GM12878 (cell line): Measurements from ENCODE around the gene WDR17. TPM values are rescaled to one million over a fixed set of nuclear protein-coding genes. Genes with fewer than 3 reads are reported as not detected.

Source experiments
- ATF2 ChIP-seq: IDR thresholded peaks from 2 replicates; pipeline ENCODE4 v1.6.1; 2012; ENCODE audit warnings: low read length, inconsistent platforms
- ATF7 ChIP-seq: fragments of 450-650 bp; IDR thresholded peaks from 2 replicates; pipeline ENCODE4 v1.6.1; 2016; ENCODE audit warnings: low read depth, mild to moderate bottlenecking
- BCL11A ChIP-seq: IDR thresholded peaks from 2 replicates; pipeline ENCODE4 v1.6.1; 2011; ENCODE audit warnings: low read depth, low read length
- BHLHE40 ChIP-seq, 2 experiments: fragments of 450-650 bp in 1 of 2; IDR thresholded peaks; 2 replicates each; pipeline ENCODE4 v1.6.1; 2011 to 2017; ENCODE audit warnings: low read depth in 2 of 2, borderline replicate concordance in 1 of 2, improper control_type of control experiment in 1 of 2, low read length in 1 of 2, mild to moderate bottlenecking in 1 of 2
- BRCA1 ChIP-seq: IDR thresholded peaks from 2 replicates; pipeline ENCODE4 v1.6.1; 2011; ENCODE audit warnings: low read depth, low read length, improper control_type of control experiment
- CREM ChIP-seq: IDR thresholded peaks from 2 replicates; pipeline ENCODE4 v1.6.1; 2014; ENCODE audit warnings: antibody characterized with exemption, low read depth
- CTCF ChIP-seq, 3 experiments: IDR thresholded peaks in 2 of 3; conservative IDR thresholded peaks in 1 of 3; 2 replicates each; pipeline ENCODE4 v1.5.1; 2011; ENCODE audit warnings: low read depth in 3 of 3, low read length in 3 of 3, mild to moderate bottlenecking in 3 of 3, control low read depth in 2 of 3, moderate library complexity in 2 of 3, inconsistent platforms in 1 of 3, mixed read lengths in 1 of 3; ENCODE audit not compliant: control insufficient read depth in 2 of 3, insufficient read depth in 1 of 3; ENCODE audit errors: extremely low read depth in 1 of 3
- CUX1 ChIP-seq: IDR thresholded peaks from 2 replicates; pipeline ENCODE4 v1.6.1; 2012; ENCODE audit warnings: improper control_type of control experiment, low read depth, low read length; ENCODE audit not compliant: insufficient replicate concordance
- DPF2 ChIP-seq: fragments of 450-650 bp; IDR thresholded peaks from 2 replicates; pipeline ENCODE4 v1.6.1; 2017; ENCODE audit warnings: mild to moderate bottlenecking
- IKZF2 ChIP-seq, 2 experiments: fragments of 450-650 bp; IDR thresholded peaks; 2 replicates each; pipeline ENCODE4 v1.6.1; 2017; ENCODE audit warnings: mild to moderate bottlenecking in 2 of 2, moderate library complexity in 2 of 2
- MEF2B ChIP-seq: fragments of 450-650 bp; IDR thresholded peaks from 2 replicates; pipeline ENCODE4 v1.6.1; 2018; ENCODE audit warnings: mild to moderate bottlenecking, moderate library complexity; ENCODE audit not compliant: partially characterized antibody, poor library complexity, severe bottlenecking
- NFIC ChIP-seq: IDR thresholded peaks from 2 replicates; pipeline ENCODE4 v1.6.1; 2012; ENCODE audit warnings: low read depth, mild to moderate bottlenecking, inconsistent platforms, low read length, moderate library complexity
- PAX5 ChIP-seq: IDR thresholded peaks from 2 replicates; pipeline ENCODE4 v1.6.1; 2011; ENCODE audit warnings: low read depth, low read length, borderline replicate concordance
- PML ChIP-seq: IDR thresholded peaks from 2 replicates; pipeline ENCODE4 v1.6.1; 2012; ENCODE audit warnings: low read length, inconsistent platforms
- RAD21 ChIP-seq: IDR thresholded peaks from 2 replicates; pipeline ENCODE4 v1.6.1; 2011; ENCODE audit warnings: mild to moderate bottlenecking, low read depth, low read length, moderate library complexity; ENCODE audit not compliant: insufficient read depth
- RB1 ChIP-seq: fragments of 450-650 bp; formaldehyde crosslinking; IDR thresholded peaks from 2 replicates; pipeline ENCODE4 v1.6.1; 2017; ENCODE audit warnings: mild to moderate bottlenecking, borderline replicate concordance
- SMAD1 ChIP-seq: fragments of 450-650 bp; IDR thresholded peaks from 2 replicates; pipeline ENCODE4 v1.6.1; 2018; ENCODE audit warnings: mild to moderate bottlenecking, low read depth; ENCODE audit not compliant: partially characterized antibody
- WRNIP1 ChIP-seq: IDR thresholded peaks from 2 replicates; pipeline ENCODE4 v1.6.1; 2011; ENCODE audit warnings: low read depth, low read length, improper control_type of control experiment, borderline replicate concordance
- ZNF384 ChIP-seq: IDR thresholded peaks from 2 replicates; pipeline ENCODE4 v1.6.1; 2012; ENCODE audit warnings: low read depth, mild to moderate bottlenecking, low read length, improper control_type of control experiment, borderline replicate concordance
- polyA plus RNA-seq, 11 experiments: library from polyadenylated mRNA; depleted of rRNA in 4 of 11; unstranded in 6 of 11; stranded (reverse) in 5 of 11; fragments of >200 nt; fragmentation: Nextera tagmentation in 4 of 11; fragmentation: Illumina TruSeq in 1 of 11; extraction: Ambion mirVana in 4 of 11; extraction: Trizol in 1 of 11; gene quantifications; 1 replicate in 1 of 11; 2 replicates in 10 of 11; pipeline versions ENCODE4 v1.2.1 to v1.2.3, GENCODE V29; 2011 to 2016; ENCODE audit warnings: inconsistent platforms in 2 of 11, missing spikeins in 2 of 11, low read depth in 1 of 11
- total RNA-seq, 4 experiments: library from RNA; depleted of rRNA in 3 of 4; stranded (reverse); fragments of >200 nt in 3 of 4; fragmentation: Illumina TruSeq in 1 of 4; extraction: Trizol in 1 of 4; gene quantifications; 2 replicates each; pipeline versions ENCODE4 v1.2.1 to v1.2.3, GENCODE V29; 2013 to 2021
- TF ChIP-seq, protein P1 (sequence below): IDR thresholded peaks from 2 replicates; pipeline ENCODE4 v1.6.1; 2012; ENCODE audit warnings: low read depth, low read length, improper control_type of control experiment

The WDR17 gene
- total and polyA plus RNA-seq, 10 of the 15 experiments (the other 5 are each of a cell fraction or from before 2014, with no cell fraction given) = 0.43 to 3.8 (median 2.8) TPM

DNA sequence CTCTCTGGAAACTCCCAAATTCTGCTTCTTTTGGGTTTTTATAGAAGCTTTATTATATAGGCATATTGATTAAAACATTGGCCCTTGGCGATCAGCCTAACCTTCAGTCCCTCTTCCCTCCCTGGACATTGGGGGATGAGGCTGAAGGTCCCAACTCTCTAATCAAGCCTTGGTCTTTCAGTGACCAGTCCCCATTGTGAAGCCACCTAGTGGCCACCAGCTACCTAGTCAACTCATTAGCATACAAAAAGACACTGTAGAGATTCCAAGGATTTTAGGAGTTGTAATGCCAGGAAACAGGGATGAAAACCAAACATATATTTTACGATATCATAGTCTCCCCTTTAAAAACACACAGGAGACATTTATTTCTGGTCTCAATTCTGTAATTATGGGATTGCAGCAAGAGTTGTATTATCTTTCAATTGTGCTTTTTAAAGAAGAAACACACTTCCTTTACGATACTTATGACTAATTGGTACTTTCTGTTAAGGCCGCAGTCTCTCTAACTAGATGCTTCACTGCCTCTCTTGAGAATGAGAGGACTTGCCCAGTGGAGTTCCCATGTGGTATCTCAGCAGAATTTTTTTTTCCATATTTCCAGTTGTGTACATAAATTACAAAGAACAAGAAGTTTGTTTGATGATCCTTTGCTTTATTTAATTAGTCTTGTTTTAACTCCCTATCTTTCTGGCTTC lies 58.2 kb downstream of the WDR17 start (continued):
- TF ChIP-seq IKZF2 (IDR thresholded peaks at IDR 0.05) = peak; percentile 77 to 83
- peak; percentile 91 for TF ChIP-seq NFIC
- peak; percentile 29 for TF ChIP-seq SMAD1
- TF ChIP-seq ATF7 = peak; percentile 83
- peak; percentile 82 for TF ChIP-seq CUX1
- peak; percentile 73 for TF ChIP-seq DPF2
- TF ChIP-seq ATF2 = peak; percentile 84; the same call in 1 of the 2 replicates
- peak; percentile 69; the same call in 1 of the 2 replicates for TF ChIP-seq CREM
- TF ChIP-seq, protein P1, sequence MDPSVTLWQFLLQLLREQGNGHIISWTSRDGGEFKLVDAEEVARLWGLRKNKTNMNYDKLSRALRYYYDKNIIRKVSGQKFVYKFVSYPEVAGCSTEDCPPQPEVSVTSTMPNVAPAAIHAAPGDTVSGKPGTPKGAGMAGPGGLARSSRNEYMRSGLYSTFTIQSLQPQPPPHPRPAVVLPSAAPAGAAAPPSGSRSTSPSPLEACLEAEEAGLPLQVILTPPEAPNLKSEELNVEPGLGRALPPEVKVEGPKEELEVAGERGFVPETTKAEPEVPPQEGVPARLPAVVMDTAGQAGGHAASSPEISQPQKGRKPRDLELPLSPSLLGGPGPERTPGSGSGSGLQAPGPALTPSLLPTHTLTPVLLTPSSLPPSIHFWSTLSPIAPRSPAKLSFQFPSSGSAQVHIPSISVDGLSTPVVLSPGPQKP = peak; percentile 32; the same call in 1 of the 2 replicates
- TF ChIP-seq WRNIP1 = no peak
- peak; percentile 39; the same call in 1 of the 2 replicates for TF ChIP-seq ZNF384
- TF ChIP-seq MEF2B = peak; percentile 80
- TF ChIP-seq RAD21 = peak; percentile 33
- no peak for TF ChIP-seq RB1
- no peak; a peak in 1 of 4 replicates for TF ChIP-seq BHLHE40 (IDR thresholded peaks at IDR 0.05; ENCODE audit: borderline replicate concordance in 1 of 2, low read depth in 2 of 2, low read length in 1 of 2)
- peak; percentile 78; the same call in 1 of the 2 replicates for TF ChIP-seq BCL11A
- TF ChIP-seq PML = 0 out of 2 replicates have a peak, but pooled peaks have one; percentile 53
- TF ChIP-seq PAX5 = peak; percentile 65; the same call in 1 of the 2 replicates
- no peak for TF ChIP-seq BRCA1
- peak; percentile 47 to 80 (median 67) for TF ChIP-seq CTCF (IDR thresholded peaks at IDR 0.05 in 2 of 3, conservative IDR thresholded peaks at IDR 0.05 in 1 of 3; ENCODE audit: control insufficient read depth in 2 of 3, extremely low read depth in 1 of 3, insufficient read depth in 1 of 3, low read depth in 3 of 3, low read length in 3 of 3)
